Left kidney (tissue), 8 donors: Measurements from ENCODE around the gene ARG2. TPM values are rescaled to one million over a fixed set of nuclear protein-coding genes. Genes with fewer than 3 reads are reported as not detected.

Experiments used
- DNase-seq: peaks from one replicate; pipeline ENCODE4 v3.0.0-alpha.2; 2013
- long read RNA-seq, 8 donors: transcript quantifications; one replicate each; lab custom pipeline, GENCODE V29; 2026
- polyA plus RNA-seq: library from polyadenylated mRNA; unstranded; fragments of 120-200 nt; gene quantifications from one replicate; pipeline ENCODE4 v1.2.1, GENCODE V29; 2013; ENCODE audit not compliant: insufficient read length

The ARG2 gene
- 11.9 TPM for polyA plus RNA-seq
- long read RNA-seq, donor 1, partial matches to known transcripts: 130 of 247 reads
- long read RNA-seq, donor 1, other reads (novel, unspliced or antisense): 116 of 247 reads
- long read RNA-seq, donor 2, transcript ARG2-201 (8 exons, 2,045 nt): major isoform, 5 of 111 reads
- long read RNA-seq, donor 2, partial matches to known transcripts: 106 of 111 reads
- long read RNA-seq, donor 2, other reads (novel, unspliced or antisense): 0 of 111 reads
- long read RNA-seq, donor 3, partial matches to known transcripts: 6 of 7 reads
- long read RNA-seq, donor 3, other reads (novel, unspliced or antisense): 0 of 7 reads
- long read RNA-seq, donor 4, partial matches to known transcripts: 0 of 1 reads
- long read RNA-seq, donor 4, other reads (novel, unspliced or antisense): 0 of 1 reads
- long read RNA-seq, donor 5, partial matches to known transcripts: 6 of 9 reads
- long read RNA-seq, donor 5, other reads (novel, unspliced or antisense): 0 of 9 reads
- long read RNA-seq, donor 6, partial matches to known transcripts: 151 of 157 reads
- long read RNA-seq, donor 6, other reads (novel, unspliced or antisense): 5 of 157 reads
- long read RNA-seq, donor 7, transcript ARG2-201 (8 exons, 2,045 nt): major isoform, 5 of 7 reads
- long read RNA-seq, donor 7, partial matches to known transcripts: 0 of 7 reads
- long read RNA-seq, donor 7, other reads (novel, unspliced or antisense): 0 of 7 reads
- long read RNA-seq, donor 8, partial matches to known transcripts: 0 of 4 reads
- long read RNA-seq, donor 8, other reads (novel, unspliced or antisense): 0 of 4 reads

GRCh38 chr14:67619446-67620216 lies at the start of gene ARG2:
Gene ARG2 (plus strand): TSS chr14:67619920. CDS start chr14:67619978, 58 bp downstream.
- DNase-seq: peak; percentile 94

GRCh38 chr14:67570453-67570852 lies 49.3 kb upstream of the ARG2 start:
- no peak for DNase-seq

- peak; percentile 55 for DNase-seq
Observed at GRCh38 chr14:67571275-67571990, 48.3 kb upstream of the ARG2 start.

- DNase-seq: no peak
Observed at GRCh38 chr14:67571991-67572323, 47.8 kb upstream of the ARG2 start.

- DNase-seq: no peak
Observed at GRCh38 chr14:67572608-67573007, 47.1 kb upstream of the ARG2 start.

DNA sequence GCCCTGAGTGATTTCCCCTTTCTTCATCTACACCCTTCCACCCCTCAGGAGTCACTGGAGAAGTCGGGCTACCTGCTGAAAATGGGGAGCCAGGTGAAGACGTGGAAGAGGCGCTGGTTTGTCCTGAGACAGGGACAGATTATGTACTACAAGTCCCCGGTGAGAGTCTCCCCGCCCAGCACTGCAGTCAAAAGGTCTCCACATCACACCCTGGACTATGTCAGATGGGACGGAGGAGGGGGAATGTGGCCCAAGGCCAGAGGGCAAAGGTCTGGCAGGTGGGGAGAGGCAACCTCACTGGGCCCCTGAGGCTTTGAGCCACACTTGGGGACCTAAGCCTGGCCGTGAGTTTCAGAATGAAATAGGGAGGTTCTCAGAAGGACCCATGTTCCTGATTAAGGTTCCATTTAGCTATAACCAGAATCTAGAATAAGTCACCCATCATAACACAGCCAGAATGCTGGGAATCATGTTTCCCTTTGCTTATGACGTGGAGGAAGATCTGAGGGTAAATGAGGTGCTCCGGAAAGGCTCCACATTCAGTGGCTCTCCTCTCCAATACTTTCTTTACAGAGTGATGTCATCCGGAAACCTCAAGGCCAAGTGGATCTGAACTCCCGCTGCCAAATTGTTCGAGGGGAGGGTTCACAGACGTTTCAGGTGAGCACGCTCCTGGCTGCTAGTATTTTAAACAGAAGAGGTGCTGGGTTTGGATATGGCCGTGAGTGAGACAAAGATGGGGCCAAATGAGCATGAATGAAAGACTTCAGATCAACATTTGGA lies 46.3 kb upstream of the ARG2 start:
- DNase-seq: no peak

- no peak for DNase-seq
Observed at GRCh38 chr14:67574156-67574555, 45.6 kb upstream of the ARG2 start.

DNA sequence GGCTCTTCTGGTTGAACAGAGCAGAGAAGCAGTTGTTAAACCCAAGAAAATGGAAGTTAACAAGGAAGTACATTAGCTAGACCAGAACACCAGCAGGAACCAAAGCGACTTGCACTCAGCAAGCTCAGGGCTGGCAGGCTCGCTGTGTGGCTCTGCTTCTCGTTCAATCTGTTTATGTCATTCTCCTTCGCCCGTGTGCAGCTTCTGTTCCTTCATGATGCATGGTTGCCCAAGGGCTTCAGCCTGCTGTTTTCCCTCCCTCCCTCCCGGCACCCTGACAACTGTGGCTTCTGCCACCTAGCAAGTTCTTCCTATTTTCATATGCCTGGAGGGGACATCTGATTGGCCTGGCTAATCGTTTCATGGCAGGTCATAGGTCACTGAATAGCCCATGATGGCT lies 44.9 kb upstream of the ARG2 start:
- no peak for DNase-seq

DNA sequence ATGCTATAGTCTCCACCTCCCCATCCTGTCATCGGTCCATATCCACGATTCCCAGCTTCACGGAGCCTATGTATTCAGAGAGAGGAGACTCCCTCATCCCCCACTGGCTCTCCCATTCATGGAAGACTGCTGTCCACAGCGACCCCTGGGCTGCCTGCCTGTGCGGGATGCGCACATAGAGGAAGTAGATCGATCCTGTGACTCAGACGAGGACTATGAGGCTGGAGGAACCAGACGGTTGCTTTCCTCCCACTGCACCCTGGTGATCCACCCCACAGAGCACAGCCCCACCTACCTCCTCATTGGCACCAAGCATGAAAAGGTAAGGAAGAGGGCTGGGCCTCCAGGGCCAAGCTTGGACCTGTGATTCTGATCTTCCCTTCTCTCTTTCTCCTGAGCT lies 44.0 kb upstream of the ARG2 start:
- no peak for DNase-seq

- DNase-seq: no peak
Observed at GRCh38 chr14:67576216-67576955, 43.3 kb upstream of the ARG2 start.

- DNase-seq: no peak
Observed at GRCh38 chr14:67577181-67577808, 42.4 kb upstream of the ARG2 start.

DNA sequence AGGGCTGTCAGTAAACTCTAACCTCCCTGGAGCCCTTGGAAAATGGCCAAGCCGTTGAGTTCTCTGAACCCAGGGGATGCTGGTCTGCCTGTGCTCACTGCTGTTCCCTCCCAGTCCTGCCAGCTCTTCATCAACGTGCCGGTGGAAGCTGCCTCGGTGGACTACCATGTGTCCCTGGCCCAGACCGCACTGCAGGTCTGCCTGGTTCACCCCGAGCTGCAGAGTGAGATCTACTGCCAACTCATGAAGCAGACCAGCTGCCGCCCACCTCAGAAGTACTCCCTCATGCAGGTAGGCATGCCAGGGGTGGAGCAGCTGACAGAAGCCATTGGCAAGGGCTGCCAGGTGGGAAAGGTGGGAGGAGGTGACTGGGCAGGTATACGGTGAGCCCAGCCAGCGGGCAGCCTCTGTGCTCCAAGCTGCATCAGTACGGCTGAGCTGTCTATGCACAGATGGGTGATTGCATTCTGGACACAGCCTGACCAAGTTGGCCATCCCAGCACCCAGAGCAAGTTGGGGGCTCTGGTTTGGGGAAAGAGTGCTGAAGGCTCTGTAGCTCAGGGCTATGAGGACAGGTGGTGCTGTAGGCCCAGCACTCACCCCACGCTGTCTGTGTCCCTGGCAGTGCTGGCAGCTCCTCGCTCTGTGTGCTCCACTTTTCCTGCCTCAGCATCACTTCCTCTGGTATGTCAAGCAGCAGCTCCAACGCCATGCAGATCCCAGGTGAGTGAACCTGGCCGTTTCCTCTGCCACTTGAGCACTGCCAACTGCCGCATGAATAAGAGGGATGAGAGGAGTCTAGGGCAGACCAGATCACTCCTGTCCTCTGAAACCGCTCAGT lies 41.6 kb upstream of the ARG2 start:
- DNase-seq: no peak

- DNase-seq: no peak
Observed at GRCh38 chr14:67579040-67579439, 40.7 kb upstream of the ARG2 start.

DNA sequence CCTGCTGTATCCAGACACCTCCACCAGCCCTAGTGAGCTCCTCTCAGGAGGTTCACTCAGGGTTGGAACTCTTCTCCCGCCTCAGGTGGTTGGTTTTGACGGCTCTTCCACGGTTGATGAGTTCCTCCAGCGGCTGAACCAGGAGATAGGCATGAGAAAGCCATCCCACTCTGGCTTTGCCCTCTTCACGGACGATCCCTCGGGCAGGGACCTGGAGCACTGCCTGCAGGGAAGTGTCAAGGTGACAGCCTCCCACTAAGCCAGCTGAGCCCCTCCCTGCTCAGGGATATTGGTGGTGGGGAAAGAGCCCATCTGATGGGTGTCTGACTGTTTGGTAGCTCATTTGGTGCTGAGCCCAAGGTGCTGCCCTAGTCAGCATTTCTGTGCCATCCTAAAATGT lies 40.1 kb upstream of the ARG2 start:
- no peak for DNase-seq

DNA sequence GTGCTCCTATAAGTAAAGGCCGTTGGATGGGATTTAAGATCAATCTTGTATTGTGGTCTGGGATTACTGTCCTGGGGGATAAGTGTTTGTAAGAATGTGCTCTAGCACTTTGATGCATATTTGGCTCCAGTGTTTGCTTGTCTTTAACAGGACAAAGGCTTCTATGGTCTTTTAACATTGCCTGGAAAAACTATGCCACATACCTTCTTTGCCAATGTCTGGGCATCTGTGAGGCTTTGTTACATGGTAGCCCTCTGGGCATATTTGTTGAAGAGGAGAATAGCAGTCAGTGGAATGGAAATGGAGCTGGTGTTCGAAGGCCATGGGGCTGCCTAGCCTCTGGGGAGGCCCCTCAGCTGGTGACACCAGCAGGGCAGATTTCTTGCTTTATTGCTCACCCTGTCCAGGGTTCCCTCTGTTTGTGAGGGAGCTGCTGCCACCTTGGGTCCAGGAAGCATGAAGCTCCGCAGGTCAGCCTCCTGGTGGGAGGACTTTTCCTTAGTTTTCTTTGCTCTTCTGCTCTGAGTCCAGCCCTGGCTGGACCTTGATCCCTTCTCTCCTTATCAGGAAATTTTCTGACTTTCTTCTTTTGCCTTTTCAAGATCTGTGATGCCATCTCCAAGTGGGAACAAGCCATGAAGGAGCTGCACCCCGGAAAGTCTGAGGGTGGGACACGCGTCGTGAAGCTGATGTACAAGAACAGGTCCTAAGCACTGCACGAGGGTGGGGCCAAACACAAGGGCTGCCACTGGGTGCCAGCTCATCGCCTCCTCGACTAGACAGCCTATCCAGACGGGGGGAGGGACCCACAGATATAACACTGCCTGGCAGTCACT lies 39.2 kb upstream of the ARG2 start:
- DNase-seq: no peak

GRCh38 chr14:67581643-67582042 lies 38.1 kb upstream of the ARG2 start:
- no peak for DNase-seq

DNA sequence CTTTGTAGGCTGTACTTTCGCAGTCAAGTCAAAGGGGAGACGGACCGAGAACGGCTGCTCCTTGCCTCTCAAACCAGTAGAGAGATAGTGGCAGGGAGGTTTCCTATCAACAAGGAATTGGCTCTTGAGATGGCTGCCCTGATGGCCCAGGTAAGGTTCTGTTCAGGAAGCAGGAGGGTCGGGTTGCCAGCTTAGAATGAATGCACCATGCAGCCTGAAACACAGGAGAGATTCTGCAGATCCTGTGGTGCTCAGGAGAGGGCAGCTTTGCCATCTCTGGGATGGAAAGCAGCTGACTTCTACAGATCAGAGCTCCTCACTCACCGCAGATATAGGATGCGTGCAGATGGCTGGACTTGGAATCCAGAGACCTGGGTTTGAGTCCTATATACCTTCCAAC lies 37.7 kb upstream of the ARG2 start:
- DNase-seq: no peak
